ENCODE results near the gene SLC28A1.

GRCh38 chr15:84953726-84954125 lies 69.3 kb downstream of the SLC28A1 start:
- TF ChIP-seq POLR2A (IDR thresholded peaks at IDR 0.05; ENCODE audit: low read depth, low read length) (no peak), CTCF (conservative IDR thresholded peaks at IDR 0.05; ENCODE audit: low read depth, low read length) (no peak), FOS (IDR thresholded peaks at IDR 0.05; ENCODE audit: low read depth, low read length) (no peak), RAD21 (IDR thresholded peaks at IDR 0.05; ENCODE audit: low read length) (no peak), BHLHE40 (IDR thresholded peaks at IDR 0.05; ENCODE audit: low read depth, low read length) (no peak), SMC3 (IDR thresholded peaks at IDR 0.05; ENCODE audit: low read depth, low read length) (no peak)
- TF ChIP-seq, protein P1, sequence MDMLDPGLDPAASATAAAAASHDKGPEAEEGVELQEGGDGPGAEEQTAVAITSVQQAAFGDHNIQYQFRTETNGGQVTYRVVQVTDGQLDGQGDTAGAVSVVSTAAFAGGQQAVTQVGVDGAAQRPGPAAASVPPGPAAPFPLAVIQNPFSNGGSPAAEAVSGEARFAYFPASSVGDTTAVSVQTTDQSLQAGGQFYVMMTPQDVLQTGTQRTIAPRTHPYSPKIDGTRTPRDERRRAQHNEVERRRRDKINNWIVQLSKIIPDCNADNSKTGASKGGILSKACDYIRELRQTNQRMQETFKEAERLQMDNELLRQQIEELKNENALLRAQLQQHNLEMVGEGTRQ (IDR thresholded peaks at IDR 0.05; ENCODE audit: low read depth, low read length): no peak
